CD4-positive, alpha-beta T cell treated with Interleukin-12 subunit alpha and Interleukin-12 subunit beta, for 1 hour (primary cell): ENCODE data around the gene HPRT1.

ENCODE experiments used
- DNase-seq: peaks from one replicate; pipeline ENCODE4 v3.0.0-alpha.2; 2020

Gene HPRT1

GRCh38 chrX:134480061-134480460, 20.1 kb downstream of the HPRT1 start:
- DNase-seq = no peak

- DNase-seq = no peak
These were observed 21.4 kb downstream of the HPRT1 start for GRCh38 chrX:134481339-134481738.

GRCh38 chrX:134482371-134482770, 22.4 kb downstream of the HPRT1 start:
- no peak for DNase-seq

- DNase-seq = peak; percentile 49
These were observed 24.1 kb downstream of the HPRT1 start for GRCh38 chrX:134484039-134484438.

- DNase-seq = no peak
These were observed 42.0 kb downstream of the HPRT1 start for GRCh38 chrX:134501941-134502340.

- DNase-seq = no peak
These were observed 42.7 kb downstream of the HPRT1 start for GRCh38 chrX:134502686-134503085.

- no peak for DNase-seq
These were observed 52.6 kb downstream of the HPRT1 start for GRCh38 chrX:134512566-134512965.

GRCh38 chrX:134513091-134513490, 53.1 kb downstream of the HPRT1 start:
- no peak for DNase-seq

GRCh38 chrX:134520860-134521390, 61.0 kb downstream of the HPRT1 start:
- DNase-seq = peak; percentile 0

GRCh38 chrX:134524181-134524580, 64.2 kb downstream of the HPRT1 start:
- DNase-seq = no peak

GRCh38 chrX:134525086-134525792, 65.3 kb downstream of the HPRT1 start:
- DNase-seq = no peak

GRCh38 chrX:134526399-134526798, 66.4 kb downstream of the HPRT1 start:
- DNase-seq = no peak

- DNase-seq = no peak
These were observed 69.0 kb downstream of the HPRT1 start for GRCh38 chrX:134528960-134529359.

- no peak for DNase-seq
These were observed 69.5 kb downstream of the HPRT1 start for GRCh38 chrX:134529481-134529880.

- DNase-seq = no peak
These were observed 70.9 kb downstream of the HPRT1 start for GRCh38 chrX:134530845-134531244.

- DNase-seq = no peak
These were observed 73.4 kb downstream of the HPRT1 start for GRCh38 chrX:134533352-134533751.

GRCh38 chrX:134533952-134534351, 74.0 kb downstream of the HPRT1 start:
- DNase-seq = no peak

GRCh38 chrX:134537179-134537955, 77.4 kb downstream of the HPRT1 start:
- DNase-seq = no peak

GRCh38 chrX:134538316-134538715, 78.4 kb downstream of the HPRT1 start:
- DNase-seq = no peak

GRCh38 chrX:134541906-134542305, 81.9 kb downstream of the HPRT1 start:
- no peak for DNase-seq

GRCh38 chrX:134542485-134542884, 82.5 kb downstream of the HPRT1 start:
- no peak for DNase-seq

GRCh38 chrX:134543288-134543687, 83.3 kb downstream of the HPRT1 start:
- no peak for DNase-seq

- no peak for DNase-seq
These were observed 84.2 kb downstream of the HPRT1 start for GRCh38 chrX:134544135-134544512.

- DNase-seq = no peak
These were observed 84.7 kb downstream of the HPRT1 start for GRCh38 chrX:134544513-134545151.
